GM12892 (cell line): Measurements from ENCODE around the gene TMEM191C.
"Not testable (repeated sequence)": the region's sequence is repeated elsewhere in the genome, so short reads cannot be mapped to it uniquely, and the experiment has no call there.

Source experiments
- POLR2A ChIP-seq: IDR thresholded peaks from 2 replicates; pipeline ENCODE4 v1.6.1; 2011; ENCODE audit warnings: low read depth, low read length, control low read depth
- POLR2AphosphoS5 ChIP-seq: IDR thresholded peaks from 2 replicates; pipeline ENCODE4 v1.6.1; 2011; ENCODE audit warnings: low read depth, low read length, control low read depth
- TAF1 ChIP-seq: IDR thresholded peaks from 2 replicates; pipeline ENCODE4 v1.6.1; 2011; ENCODE audit warnings: low read depth, mild to moderate bottlenecking, control low read depth, low read length, borderline replicate concordance

DNA sequence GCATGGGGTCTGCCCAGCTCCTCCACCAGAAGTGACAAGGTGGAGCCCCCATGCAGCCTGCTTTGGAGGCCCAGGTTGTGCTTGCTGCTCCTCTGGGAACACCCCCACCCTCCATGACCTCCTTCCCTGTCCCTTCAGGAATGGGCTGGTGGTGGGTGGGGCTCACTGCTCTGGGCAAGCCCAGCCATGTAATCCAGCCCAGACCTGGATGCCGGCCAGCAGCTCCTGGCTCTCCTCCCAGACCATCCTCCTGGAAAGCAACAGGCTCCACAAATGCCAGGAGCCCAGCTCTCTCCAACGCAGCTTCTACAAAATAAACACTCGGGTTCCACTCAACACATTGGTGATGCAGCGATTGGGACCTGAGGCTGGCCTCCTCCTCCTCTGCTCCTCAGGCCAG is 30.8 kb downstream of the TMEM191C start:
- not testable (repeated sequence) for TF ChIP-seq POLR2AphosphoS5, POLR2A, TAF1
